Caco-2 (cell line): Measurements from ENCODE around the gene RNF111. TPM values are rescaled to one million over a fixed set of nuclear protein-coding genes. Genes with fewer than 3 reads are reported as not detected.

Experiments
- BruUV-seq: library from RNA; stranded (reverse); fragments of 400-500 nt; replicated peaks from 2 replicates; lab custom pipeline; 2021; lab: Mats Ljungman, UMichigan
- CTCF ChIA-PET: fragments of 300-600 bp; sonication (Branson Sonifier 250); formaldehyde crosslinking; loops from one replicate; lab custom pipeline; 2022; ENCODE audit warnings: antibody characterized with exemption; lab: Charles Lee
- POLR2A ChIA-PET: fragments of 300-600 bp; sonication (Branson Sonifier 250); formaldehyde crosslinking; loops from one replicate; lab custom pipeline; 2022; ENCODE audit warnings: antibody characterized with exemption; lab: Charles Lee
- DNase-seq, 2 experiments: peaks; one replicate each; pipeline versions ENCODE4 v3.0.0 to v3.0.0-alpha.2; 2020 to 2022
- H3K27me3 ChIP-seq: replicated peaks from 2 replicates; pipeline ENCODE4 v1.6.0; 2011; ENCODE audit warnings: low read length; ENCODE audit not compliant: control insufficient read depth, insufficient read depth
- H3K36me3 ChIP-seq: 2 replicates; pipeline ENCODE4 v1.5.1; 2011; ENCODE audit warnings: low read length; ENCODE audit not compliant: control insufficient read depth, insufficient read depth
- H3K4me1 ChIP-seq: fragments of 250-450 bp; sonication (Bioruptor Pico); 2 replicates; pipeline ENCODE4 v1.5.1; 2020; ENCODE audit warnings: mild to moderate bottlenecking
- H3K4me3 ChIP-seq: 2 replicates; pipeline ENCODE4 v1.5.1; 2011; ENCODE audit warnings: low read depth, mild to moderate bottlenecking, control low read depth, low read length
- H3K9me3 ChIP-seq: fragments of 250-450 bp; sonication (Bioruptor Pico); 2 replicates; pipeline ENCODE4 v1.5.1; 2020; ENCODE audit warnings: mild to moderate bottlenecking, moderate library complexity
- H3K27ac Mint-ChIP-seq: one replicate; pipeline ENCODE4 v1.8.0; 2022; ENCODE audit warnings: mixed read lengths; ENCODE audit not compliant: unreplicated experiment
- H3K27me3 Mint-ChIP-seq: one replicate; pipeline ENCODE4 v1.8.0; 2022; ENCODE audit warnings: mixed read lengths; ENCODE audit not compliant: insufficient read depth, unreplicated experiment
- H3K36me3 Mint-ChIP-seq: one replicate; pipeline ENCODE4 v1.8.0; 2022; ENCODE audit warnings: mild to moderate bottlenecking, mixed read lengths; ENCODE audit not compliant: insufficient read depth, unreplicated experiment
- H3K4me1 Mint-ChIP-seq: one replicate; pipeline ENCODE4 v1.8.0; 2022; ENCODE audit warnings: low read depth, mixed read lengths; ENCODE audit not compliant: unreplicated experiment
- H3K4me3 Mint-ChIP-seq: one replicate; pipeline ENCODE4 v1.8.0; 2022; ENCODE audit warnings: mild to moderate bottlenecking, moderate library complexity, mixed read lengths; ENCODE audit not compliant: unreplicated experiment
- H3K9me3 Mint-ChIP-seq: one replicate; pipeline ENCODE4 v1.8.0; 2022; ENCODE audit warnings: mixed read lengths; ENCODE audit not compliant: unreplicated experiment
- CTCF ChIP-seq, 2 experiments: fragments of 200-600 bp in 1 of 2; IDR thresholded peaks; 1 replicate in 1 of 2; 2 replicates in 1 of 2; pipeline versions ENCODE4 v1.5.1 to v1.8.0; 2011 to 2022; ENCODE audit warnings: antibody characterized with exemption in 1 of 2, control low read depth in 1 of 2, inconsistent platforms in 1 of 2, low read depth in 1 of 2, low read length in 1 of 2, mild to moderate bottlenecking in 1 of 2, moderate library complexity in 1 of 2; ENCODE audit not compliant: insufficient read depth in 1 of 2, severe bottlenecking in 1 of 2, unreplicated experiment in 1 of 2
- intact Hi-C: fragments of 100-400 bp; cut with micrococcal nuclease; formaldehyde crosslinking; loops from one replicate; pipeline ENCODE4 v1.10.0; 2022; ENCODE audit not compliant: unreplicated experiment
- total RNA-seq: library from RNA; stranded (reverse); gene quantifications from 2 replicates; pipeline ENCODE4 v1.2.3, GENCODE V29; 2022

RNF111 gene
- total RNA-seq, 1 experiment from 2014 or later = 26.1 TPM

- intact Hi-C loops = no loop called here
- Histone ChIP-seq H3K4me3 (no peak overlapping the region), H3K9me3 (no peaks in the 10 kb centered on the region), H3K4me1 (no peaks in the 10 kb centered on the region), H3K36me3 (no peaks in the 10 kb centered on the region), H3K27me3 (no peaks in the 10 kb centered on the region)
- no peak for DNase-seq
- POLR2A ChIA-PET = no interaction called here
- no TSS peak for BruUV-seq
- no peaks in the 10 kb centered on the region for H3K4me1 Mint-ChIP-seq
- no peaks in the 10 kb centered on the region for H3K27me3 Mint-ChIP-seq
- H3K9me3 Mint-ChIP-seq = no peaks in the 10 kb centered on the region
- no peak overlapping the region for H3K27ac Mint-ChIP-seq
- TF ChIP-seq CTCF (IDR thresholded peaks at IDR 0.05; ENCODE audit: insufficient read depth in 1 of 2, low read depth in 1 of 2, low read length in 1 of 2, severe bottlenecking in 1 of 2, unreplicated experiment in 1 of 2) = no peak
- H3K36me3 Mint-ChIP-seq = peaks cover 17% of the 10 kb centered on the region
- CTCF ChIA-PET = no interaction called here
- no peak overlapping the region for H3K4me3 Mint-ChIP-seq
Measured at GRCh38 chr15:59096429-59096828, 109.0 kb downstream of the RNF111 start.

- H3K36me3 Mint-ChIP-seq = peaks cover 5% of the 10 kb centered on the region
- DNase-seq = no peak
- intact Hi-C loops = no loop called here
- Histone ChIP-seq H3K4me3 (no peak overlapping the region), H3K4me1 (no peaks in the 10 kb centered on the region), H3K36me3 (no peaks in the 10 kb centered on the region), H3K27me3 (no peaks in the 10 kb centered on the region), H3K9me3 (no peaks in the 10 kb centered on the region)
- no peak overlapping the region for H3K27ac Mint-ChIP-seq
- H3K4me1 Mint-ChIP-seq = peaks cover under 1% of the 10 kb centered on the region
- TF ChIP-seq CTCF (IDR thresholded peaks at IDR 0.05; ENCODE audit: insufficient read depth in 1 of 2, low read depth in 1 of 2, low read length in 1 of 2, severe bottlenecking in 1 of 2, unreplicated experiment in 1 of 2) = no peak
- ChIA-PET POLR2A (no interaction called here), CTCF (interaction anchor here (0.7 kb wide), 1 partner anchor 416 kb away, joined by 3 read pairs; no protein-coding TSS in a partner anchor)
- no peaks in the 10 kb centered on the region for H3K27me3 Mint-ChIP-seq
- no peaks in the 10 kb centered on the region for H3K9me3 Mint-ChIP-seq
- BruUV-seq = no TSS peak
- no peak overlapping the region for H3K4me3 Mint-ChIP-seq
Measured at GRCh38 chr15:59099162-59099685, 111.8 kb downstream of the RNF111 start.

- no peak for TF ChIP-seq CTCF (IDR thresholded peaks at IDR 0.05; ENCODE audit: insufficient read depth in 1 of 2, low read depth in 1 of 2, low read length in 1 of 2, severe bottlenecking in 1 of 2, unreplicated experiment in 1 of 2)
- Mint-ChIP-seq H3K27ac (peak overlapping the region; percentile 100), H3K27me3 (no peaks in the 10 kb centered on the region), H3K9me3 (no peaks in the 10 kb centered on the region), H3K4me3 (peak overlapping the region; percentile 99), H3K36me3 (peaks cover 45% of the 10 kb centered on the region), H3K4me1 (peaks cover 6% of the 10 kb centered on the region)
- no TSS peak for BruUV-seq
- no peak for DNase-seq
- H3K36me3 ChIP-seq = peaks cover 3% of the 10 kb centered on the region; the same call in 1 of the 2 replicates
- no peaks in the 10 kb centered on the region for H3K27me3 ChIP-seq
- intact Hi-C loops = loop anchor here (2.0 kb wide), 1 partner anchor 124 kb away; no protein-coding TSS in a partner anchor
- ChIA-PET POLR2A (no interaction called here), CTCF (no interaction called here)
- H3K4me3 ChIP-seq = peak overlapping the region; percentile 94
- H3K9me3 ChIP-seq = no peaks in the 10 kb centered on the region
- H3K4me1 ChIP-seq = no peaks in the 10 kb centered on the region
Measured at GRCh38 chr15:59104602-59104911, 117.1 kb downstream of the RNF111 start.
